HG03108 (cell line): ENCODE measurements around the gene MCM6.
"Not testable (repeated sequence)": the region's sequence is repeated elsewhere in the genome, so short reads cannot be mapped to it uniquely, and the experiment has no call there.

Source experiments
- ATAC-seq: cut with Tn5 transposase; IDR thresholded peaks from one replicate; pipeline ENCODE4 v1.9.1; 2021; ENCODE audit warnings: moderate library complexity; ENCODE audit not compliant: unreplicated experiment

The MCM6 gene

GRCh38 chr2:135876066-135876711, at the start of gene MCM6:
Gene MCM6, minus strand, starts transcription at chr2:135876443. Its CDS starts 78 bp downstream, at chr2:135876365.
- ATAC-seq: peak; percentile 93

GRCh38 chr2:135925571-135925970, 49.3 kb upstream of the MCM6 start:
- no peak for ATAC-seq

- no peak for ATAC-seq
These were observed 40.0 kb upstream of the MCM6 start for GRCh38 chr2:135916207-135916606.

GRCh38 chr2:135914485-135914884, 38.2 kb upstream of the MCM6 start:
- no peak for ATAC-seq

- ATAC-seq: no peak
These were observed 37.6 kb upstream of the MCM6 start for GRCh38 chr2:135913727-135914365.

- no peak for ATAC-seq
These were observed 33.7 kb upstream of the MCM6 start for GRCh38 chr2:135909976-135910375.

- no peak for ATAC-seq
These were observed 29.4 kb upstream of the MCM6 start for GRCh38 chr2:135905679-135906078.

GRCh38 chr2:135904341-135904989, 28.2 kb upstream of the MCM6 start:
- no peak for ATAC-seq

GRCh38 chr2:135903650-135904049, 27.4 kb upstream of the MCM6 start:
- ATAC-seq: no peak

GRCh38 chr2:135899567-135899966, 23.3 kb upstream of the MCM6 start:
- ATAC-seq: no peak

- no peak for ATAC-seq
These were observed 22.1 kb upstream of the MCM6 start for GRCh38 chr2:135898234-135898786.

GRCh38 chr2:135894930-135895329, 18.7 kb upstream of the MCM6 start:
- ATAC-seq: no peak

GRCh38 chr2:135893374-135893794, 17.1 kb upstream of the MCM6 start:
- ATAC-seq: no peak

- no peak for ATAC-seq
These were observed 14.6 kb upstream of the MCM6 start for GRCh38 chr2:135890835-135891234.

- no peak for ATAC-seq
These were observed 13.9 kb upstream of the MCM6 start for GRCh38 chr2:135890149-135890548.

GRCh38 chr2:135888587-135888986, 12.3 kb upstream of the MCM6 start:
- not testable (repeated sequence) for ATAC-seq

GRCh38 chr2:135885709-135886108, 9.5 kb upstream of the MCM6 start:
- ATAC-seq: no peak

- ATAC-seq: no peak
These were observed 6.2 kb upstream of the MCM6 start for GRCh38 chr2:135882415-135882814.

GRCh38 chr2:135876770-135877169, 527 bp upstream of the MCM6 start:
- not testable (repeated sequence) for ATAC-seq

GRCh38 chr2:135875491-135876065, 665 bp downstream of the MCM6 start:
- ATAC-seq: peak; percentile 51

- no peak for ATAC-seq
These were observed 1.4 kb downstream of the MCM6 start for GRCh38 chr2:135874777-135875365.
